HG02623 (cell line): Measurements from ENCODE around the gene FANCF.

Experiments
- ATAC-seq: cut with Tn5 transposase; IDR thresholded peaks from one replicate; pipeline ENCODE4 v1.9.1; 2021; ENCODE audit warnings: moderate library complexity; ENCODE audit not compliant: unreplicated experiment

The FANCF gene

DNA sequence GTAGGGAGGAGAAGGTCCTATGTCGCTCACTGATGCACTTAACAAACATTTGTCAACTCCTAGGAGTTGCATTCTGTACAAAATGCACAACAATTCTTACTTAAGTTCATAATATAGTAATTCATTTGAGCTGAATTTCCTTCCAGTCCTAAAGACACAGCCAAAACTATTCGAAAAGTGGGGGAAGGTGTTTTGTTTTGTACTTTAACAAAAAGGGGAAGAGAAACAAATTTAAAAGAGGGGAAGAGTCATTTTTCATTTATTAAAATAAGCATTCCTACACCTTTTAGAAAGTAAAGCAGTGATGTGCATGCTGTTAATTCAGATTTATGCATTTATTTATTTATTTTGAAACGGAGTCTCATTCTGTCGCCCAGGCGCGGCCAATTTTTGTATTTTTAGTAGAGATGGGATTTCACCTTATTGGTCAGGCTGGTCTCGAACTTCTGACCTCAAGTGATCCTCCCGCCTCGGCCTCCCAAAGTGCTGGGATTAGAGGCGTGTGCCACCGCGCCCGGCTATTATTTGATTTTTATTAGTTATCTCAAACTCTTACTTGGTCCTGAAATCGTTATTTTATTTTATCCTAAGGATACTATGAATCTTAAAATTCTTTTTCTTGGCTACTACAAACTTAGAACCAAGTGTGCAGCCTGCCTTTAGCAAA is 1.1 kb upstream of the FANCF start:
- ATAC-seq, result no peak

DNA sequence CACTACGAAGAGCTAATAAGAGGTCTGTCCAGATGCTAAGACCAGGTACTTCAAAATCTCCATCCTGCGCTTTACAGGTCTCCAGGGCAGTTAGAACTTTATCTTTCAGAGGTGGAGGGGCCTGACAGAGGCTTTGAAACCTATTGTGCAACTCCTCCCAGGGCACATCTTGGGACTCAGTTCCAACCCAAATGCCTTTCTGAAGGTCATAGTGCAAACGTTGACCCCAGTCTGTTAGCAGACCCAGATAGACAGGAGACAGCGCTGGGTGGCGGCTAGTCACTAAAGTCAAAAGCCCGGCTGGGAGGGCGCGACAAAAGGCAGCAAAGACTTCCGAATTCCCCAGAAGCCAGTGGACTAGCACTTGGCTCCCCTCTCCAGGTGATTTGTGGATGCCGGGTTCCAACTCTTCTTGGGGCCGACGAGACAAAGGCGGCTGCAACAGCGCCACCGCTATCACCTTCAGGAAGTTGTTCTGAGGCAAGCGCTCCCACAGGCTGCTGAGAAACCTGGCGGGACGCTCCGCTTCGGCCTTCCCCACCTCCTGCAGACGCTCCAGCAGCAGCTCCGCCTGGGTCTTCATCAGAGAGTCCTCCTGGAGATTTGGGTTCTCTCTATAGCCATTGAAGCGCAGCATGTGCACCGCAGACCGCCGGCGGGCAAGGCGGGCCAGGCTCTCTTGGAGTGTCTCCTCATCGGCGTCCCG is 728 bp downstream of the FANCF start:
- ATAC-seq, result peak; percentile 46

DNA sequence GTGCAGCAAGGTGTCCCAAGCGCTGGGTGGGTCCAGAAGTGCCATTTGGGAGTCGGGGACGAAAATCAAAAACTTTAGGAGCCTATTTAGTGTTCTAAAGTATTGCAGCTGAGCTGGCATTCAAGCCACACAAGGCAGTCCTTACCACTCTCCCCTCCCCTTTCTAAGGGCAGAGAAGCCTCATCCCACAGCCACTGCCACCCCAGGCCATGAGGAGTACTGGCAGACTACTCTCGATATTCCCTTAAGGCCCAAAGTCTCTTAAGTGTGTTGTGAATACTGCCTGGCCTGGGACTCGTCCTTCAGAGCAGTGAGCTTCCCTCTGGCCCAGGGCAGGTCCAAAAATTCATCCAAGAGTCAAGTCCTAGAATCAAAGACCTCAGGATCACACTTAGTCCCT is 7.8 kb downstream of the FANCF start:
- ATAC-seq, result no peak

DNA sequence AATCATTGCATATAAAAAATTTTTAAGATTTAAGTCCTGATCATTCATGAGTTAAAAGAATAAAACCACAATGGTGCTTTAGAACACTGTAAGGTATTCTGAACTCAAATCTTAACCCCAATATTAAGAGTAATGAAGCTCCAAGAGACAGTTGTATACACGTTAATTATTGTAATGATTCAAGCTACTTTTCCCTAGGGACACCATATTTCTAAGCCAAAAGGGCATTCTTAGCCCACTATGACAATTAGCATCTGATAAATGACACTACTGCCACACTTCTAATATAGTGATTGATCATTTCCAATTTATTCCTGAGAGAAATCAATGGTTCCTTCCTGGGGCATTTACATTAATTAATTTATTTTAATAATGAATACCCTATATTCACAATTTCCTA is 21.7 kb downstream of the FANCF start:
- no peak for ATAC-seq

DNA sequence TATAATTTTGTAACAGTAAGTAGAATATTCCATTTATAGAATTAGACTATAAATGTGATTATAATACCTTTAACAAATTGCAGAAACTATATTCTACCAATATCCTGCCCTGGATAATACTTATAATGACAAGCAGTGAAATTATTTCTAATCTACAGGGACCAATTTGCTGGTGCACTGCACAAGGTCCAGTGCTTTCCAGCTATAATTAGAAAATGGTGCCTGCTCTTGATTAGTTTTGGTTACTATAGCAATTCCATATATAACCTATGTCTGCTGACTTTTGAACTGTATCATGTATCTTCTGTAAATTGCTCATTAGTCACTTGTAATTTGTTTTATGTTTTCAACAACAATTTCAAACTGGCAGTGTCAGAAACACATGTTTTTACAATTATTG is 23.1 kb downstream of the FANCF start:
- ATAC-seq, result no peak

DNA sequence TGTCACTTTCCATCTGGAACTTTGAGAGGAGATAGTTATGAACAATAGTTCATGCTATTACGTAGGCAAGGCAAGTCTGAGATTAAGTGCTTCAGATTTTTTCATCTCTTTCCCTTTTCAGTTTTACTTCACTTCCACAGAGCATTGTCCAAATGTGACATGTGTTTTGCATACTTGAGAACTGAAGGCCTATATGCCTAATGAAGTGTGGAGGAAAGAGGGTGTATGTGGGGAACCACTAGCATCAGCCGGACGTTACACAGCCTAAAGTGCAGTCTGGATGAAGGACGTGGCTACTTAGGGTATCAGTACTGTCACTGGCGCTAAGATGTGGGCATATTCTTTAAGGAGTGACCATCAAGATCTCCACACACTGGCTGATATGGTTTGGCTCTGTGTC is 26.2 kb downstream of the FANCF start:
- ATAC-seq, result no peak

DNA sequence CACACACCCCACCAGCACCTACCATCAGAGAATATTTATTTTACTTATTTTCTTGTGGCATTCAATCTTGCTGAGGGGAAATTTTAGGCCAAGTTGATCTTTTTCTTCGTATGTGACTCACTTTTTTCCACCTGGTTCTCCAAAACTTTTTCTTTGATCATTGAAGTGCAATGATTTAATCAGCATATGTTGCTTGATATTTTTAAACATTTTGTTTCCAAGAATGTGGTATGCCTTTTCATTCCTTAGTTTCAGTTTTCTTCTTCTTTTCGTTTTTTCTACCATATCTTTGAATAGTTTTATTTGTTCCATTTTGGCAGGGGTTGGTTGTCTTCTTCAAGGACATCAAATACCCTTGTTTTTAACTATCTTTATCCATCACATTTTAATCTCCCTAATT is 28.6 kb downstream of the FANCF start:
- no peak for ATAC-seq

DNA sequence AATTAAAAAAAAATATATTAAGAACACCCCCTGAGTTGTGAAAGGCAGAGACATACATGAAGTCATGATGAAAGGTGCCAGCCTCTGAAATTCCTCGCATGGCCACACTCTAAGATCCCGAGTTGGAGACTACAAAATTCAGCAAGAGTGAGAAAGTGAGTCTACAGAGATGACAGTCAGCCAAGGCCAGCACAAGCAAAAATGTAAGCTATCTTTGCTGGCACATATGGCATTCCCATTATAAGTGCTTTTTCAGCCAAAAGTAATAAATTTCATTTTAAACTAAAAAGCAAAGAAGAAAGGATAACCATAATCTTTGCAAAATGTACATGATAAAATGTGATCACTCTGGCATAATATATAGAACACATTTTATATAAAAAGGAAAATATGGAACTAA is 40.6 kb downstream of the FANCF start:
- no peak for ATAC-seq

DNA sequence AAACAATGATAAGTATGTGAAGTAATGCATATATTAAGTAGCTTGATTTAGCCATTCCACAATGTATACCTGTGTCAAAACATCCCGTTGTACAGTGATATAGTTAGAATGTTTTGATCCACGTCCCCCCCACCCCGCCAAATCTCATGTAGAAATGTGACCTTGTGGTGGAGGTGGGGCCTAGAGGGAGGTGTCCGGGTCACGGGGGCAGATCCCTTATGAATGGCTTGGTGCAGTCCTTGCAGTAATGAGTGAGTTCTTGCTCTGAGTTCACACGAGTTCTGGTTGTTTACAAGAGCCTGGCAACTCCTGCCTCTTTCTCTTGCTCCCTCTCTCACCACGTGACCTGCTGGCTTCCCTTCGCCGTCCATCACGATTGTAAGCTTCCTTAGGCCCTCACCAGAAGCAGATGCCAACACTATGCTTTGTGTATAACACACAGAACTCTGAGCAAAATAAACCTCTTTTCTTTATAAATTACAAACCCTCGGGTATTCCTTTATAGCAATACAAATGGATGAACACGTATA is 41.6 kb downstream of the FANCF start:
- ATAC-seq, result no peak

DNA sequence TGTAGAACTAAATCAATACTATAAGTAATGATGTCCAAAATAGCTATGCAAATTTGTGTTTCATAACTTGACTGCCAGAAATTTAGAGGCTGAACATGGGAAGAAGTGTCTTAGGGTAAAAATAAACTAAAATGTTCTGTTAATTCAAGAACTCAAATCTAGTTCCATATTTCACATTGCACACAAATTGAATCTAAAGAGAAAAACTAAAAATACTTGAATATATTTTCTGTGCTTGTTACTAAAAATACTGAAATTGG is 43.5 kb downstream of the FANCF start:
- no peak for ATAC-seq

DNA sequence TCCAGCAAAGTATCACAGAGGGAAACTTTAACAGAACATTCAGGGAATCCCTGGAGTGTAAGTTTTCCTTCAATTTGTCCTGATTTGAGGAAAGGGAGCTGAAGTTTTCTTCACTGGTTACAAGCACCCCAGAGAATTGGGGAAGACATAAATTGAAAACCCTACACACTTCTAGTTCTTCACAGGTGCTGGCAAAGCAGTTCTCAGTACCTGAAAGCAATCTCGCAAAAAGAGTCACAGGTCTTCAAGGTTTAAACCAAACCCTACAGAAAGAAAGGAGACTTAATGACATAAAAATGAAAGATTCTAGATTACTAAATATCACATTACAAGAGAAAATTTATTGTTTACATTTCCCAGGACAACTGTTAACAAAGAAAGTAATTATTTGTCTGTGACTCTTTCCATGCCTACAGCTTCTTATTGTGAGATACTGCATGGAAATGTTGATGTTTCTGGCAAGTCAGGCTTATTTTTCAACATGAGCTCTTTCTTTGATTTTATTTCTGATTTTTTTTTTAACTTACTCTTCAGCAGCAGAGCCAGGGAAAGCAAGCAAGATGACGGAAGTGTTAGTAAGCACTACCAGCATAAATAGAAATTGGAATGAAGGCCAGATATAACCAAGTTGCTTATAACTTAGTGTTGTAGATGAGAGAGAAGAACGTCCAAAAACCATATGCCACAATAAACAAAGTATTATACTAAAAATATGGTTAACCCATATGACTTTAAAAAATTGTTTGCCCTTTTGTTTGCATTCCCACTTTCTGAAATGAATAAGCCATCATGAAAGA is 44.1 kb downstream of the FANCF start:
- no peak for ATAC-seq

DNA sequence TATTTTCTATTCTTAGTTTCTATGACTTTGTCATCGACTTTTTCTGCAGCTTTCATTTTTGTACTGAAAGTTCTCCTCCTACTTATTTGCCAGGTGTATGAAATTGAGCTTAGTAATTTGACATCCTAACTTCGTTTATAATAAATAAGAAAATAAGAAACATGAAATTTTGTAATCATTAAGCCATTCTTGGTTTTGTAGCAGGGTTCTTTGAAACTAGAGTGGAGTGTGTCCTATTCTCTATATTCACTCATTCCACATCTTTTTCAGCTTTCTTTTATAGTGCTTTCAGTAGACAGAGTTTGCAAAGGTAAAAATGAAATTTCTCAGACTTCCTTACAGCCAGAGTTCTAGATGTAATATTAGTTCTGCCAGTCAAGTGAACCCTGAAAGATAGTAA is 47.8 kb downstream of the FANCF start:
- no peak for ATAC-seq
